Esophagus muscularis mucosa (tissue), 4 donors: ENCODE data around the gene MCM9.

Source experiments
- CTCF ChIP-seq, 3 experiments: fragments of 200-600 bp in 2 of 3; fragments of 450-650 bp in 1 of 3; sonication (generic) in 2 of 3; IDR thresholded peaks; one replicate each; pipeline ENCODE4 v1.5.1; 2017 to 2019; ENCODE audit warnings: antibody characterized with exemption in 3 of 3, mild to moderate bottlenecking in 2 of 3, moderate library complexity in 1 of 3
- EP300 ChIP-seq: sonication (generic); formaldehyde crosslinking; IDR thresholded peaks from one replicate; pipeline ENCODE4 v1.6.1; 2017; ENCODE audit warnings: antibody characterized with exemption
- POLR2A ChIP-seq: fragments of 450-650 bp; IDR thresholded peaks from one replicate; pipeline ENCODE4 v1.6.1; 2017; ENCODE audit warnings: antibody characterized with exemption, moderate library complexity, mild to moderate bottlenecking, low read depth

- TF ChIP-seq CTCF (IDR thresholded peaks at IDR 0.05) (no peak), EP300 (no peak), POLR2A (no peak)
Measured at GRCh38 chr6:118829817-118830478, 105.0 kb downstream of the MCM9 start.
